Chondrocyte (in vitro differentiated cells): ENCODE results near the gene OPRD1. TPM values are rescaled to one million over a fixed set of nuclear protein-coding genes. Genes with fewer than 3 reads are reported as not detected.
"Not testable (repeated sequence)": the region's sequence is repeated elsewhere in the genome, so short reads cannot be mapped to it uniquely, and the experiment has no call there.

Experiments
- DNase-seq: peaks from one replicate; pipeline ENCODE4 v3.0.0; 2021; ENCODE audit warnings: mixed read lengths, low spot score
- H3K27ac Mint-ChIP-seq: one replicate; pipeline ENCODE4 v1.8.0; 2021; ENCODE audit warnings: mild to moderate bottlenecking, moderate library complexity, mixed read lengths; ENCODE audit not compliant: unreplicated experiment
- H3K27me3 Mint-ChIP-seq: 2 replicates; pipeline ENCODE4 v1.8.0; 2021; ENCODE audit warnings: low read depth, mixed read lengths
- H3K36me3 Mint-ChIP-seq: 2 replicates; pipeline ENCODE4 v1.8.0; 2021; ENCODE audit warnings: low read depth, mixed read lengths
- H3K4me1 Mint-ChIP-seq: 2 replicates; pipeline ENCODE4 v1.8.0; 2021; ENCODE audit warnings: low read depth, mild to moderate bottlenecking, mixed read lengths
- H3K4me3 Mint-ChIP-seq: one replicate; pipeline ENCODE4 v1.8.0; 2021; ENCODE audit warnings: mild to moderate bottlenecking, moderate library complexity, mixed read lengths; ENCODE audit not compliant: unreplicated experiment
- H3K9me3 Mint-ChIP-seq: 2 replicates; pipeline ENCODE4 v1.8.0; 2021; ENCODE audit warnings: low read depth, mixed read lengths
- total RNA-seq: library from RNA; stranded (reverse); gene quantifications from 3 replicates; pipeline ENCODE4 v1.2.1, GENCODE V29; 2021
- TF ChIP-seq, protein P1 (sequence below): fragments of 200-600 bp; sonication (generic); IDR thresholded peaks from 2 replicates; pipeline ENCODE4 v1.5.0; 2021; ENCODE audit warnings: antibody characterized with exemption, mild to moderate bottlenecking, moderate library complexity

OPRD1 gene
- total RNA-seq, 1 donor from 2014 or later: 0.22 TPM

DNA sequence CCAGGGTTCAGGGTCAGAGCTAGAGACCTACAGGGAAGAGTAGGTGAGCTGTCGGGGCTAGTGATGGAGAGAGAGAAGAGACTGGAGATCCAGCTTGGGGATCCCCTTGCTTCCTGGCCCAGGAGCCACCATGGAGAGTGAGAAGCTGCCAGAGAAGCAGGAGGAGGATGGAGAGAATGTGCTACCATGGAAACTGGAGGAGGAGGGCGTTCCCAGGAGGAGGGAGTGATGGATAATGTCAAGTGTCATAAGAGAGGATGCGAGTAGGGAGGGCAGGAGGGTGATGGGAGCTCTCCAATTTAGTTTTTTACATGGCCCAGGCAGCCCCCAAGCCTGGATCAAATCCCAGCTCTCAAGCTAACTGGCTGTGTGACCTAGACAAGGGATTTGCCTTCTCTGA, 55.9 kb downstream of the OPRD1 start:
- Mint-ChIP-seq H3K27me3 (peaks cover 16% of the 10 kb centered on the region), H3K4me3 (no peak overlapping the region), H3K9me3 (no peaks in the 10 kb centered on the region), H3K4me1 (peaks cover 7% of the 10 kb centered on the region), H3K36me3 (peaks cover 2% of the 10 kb centered on the region), H3K27ac (no peak overlapping the region)
- TF ChIP-seq, protein P1, sequence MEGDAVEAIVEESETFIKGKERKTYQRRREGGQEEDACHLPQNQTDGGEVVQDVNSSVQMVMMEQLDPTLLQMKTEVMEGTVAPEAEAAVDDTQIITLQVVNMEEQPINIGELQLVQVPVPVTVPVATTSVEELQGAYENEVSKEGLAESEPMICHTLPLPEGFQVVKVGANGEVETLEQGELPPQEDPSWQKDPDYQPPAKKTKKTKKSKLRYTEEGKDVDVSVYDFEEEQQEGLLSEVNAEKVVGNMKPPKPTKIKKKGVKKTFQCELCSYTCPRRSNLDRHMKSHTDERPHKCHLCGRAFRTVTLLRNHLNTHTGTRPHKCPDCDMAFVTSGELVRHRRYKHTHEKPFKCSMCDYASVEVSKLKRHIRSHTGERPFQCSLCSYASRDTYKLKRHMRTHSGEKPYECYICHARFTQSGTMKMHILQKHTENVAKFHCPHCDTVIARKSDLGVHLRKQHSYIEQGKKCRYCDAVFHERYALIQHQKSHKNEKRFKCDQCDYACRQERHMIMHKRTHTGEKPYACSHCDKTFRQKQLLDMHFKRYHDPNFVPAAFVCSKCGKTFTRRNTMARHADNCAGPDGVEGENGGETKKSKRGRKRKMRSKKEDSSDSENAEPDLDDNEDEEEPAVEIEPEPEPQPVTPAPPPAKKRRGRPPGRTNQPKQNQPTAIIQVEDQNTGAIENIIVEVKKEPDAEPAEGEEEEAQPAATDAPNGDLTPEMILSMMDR: no peak
- DNase-seq: no peak

DNA sequence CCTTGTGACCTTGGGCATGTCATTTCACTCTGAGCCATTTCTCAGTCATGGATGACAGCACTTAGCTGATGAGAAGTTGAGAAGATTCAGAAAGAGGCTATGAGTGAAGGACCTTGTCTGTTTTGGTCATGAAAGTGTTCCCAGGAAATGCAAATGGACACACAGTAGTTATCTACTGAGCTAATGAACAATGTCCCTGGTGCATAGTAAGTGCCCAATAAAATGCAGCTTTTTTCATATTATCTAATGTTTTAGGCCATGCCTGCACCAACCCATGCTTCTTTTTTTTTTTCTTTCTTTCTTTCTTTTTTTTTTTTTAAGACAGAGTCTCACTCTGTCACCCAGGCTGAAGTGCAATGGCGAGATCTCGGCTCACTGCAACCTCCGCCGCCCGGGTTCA, 58.0 kb downstream of the OPRD1 start:
- Mint-ChIP-seq H3K36me3 (no peaks in the 10 kb centered on the region), H3K27ac (no peak overlapping the region), H3K4me3 (no peak overlapping the region), H3K27me3 (peaks cover 12% of the 10 kb centered on the region), H3K4me1 (peaks cover 7% of the 10 kb centered on the region), H3K9me3 (no peaks in the 10 kb centered on the region)
- no peak for DNase-seq
- TF ChIP-seq, protein P1: no peak

DNA sequence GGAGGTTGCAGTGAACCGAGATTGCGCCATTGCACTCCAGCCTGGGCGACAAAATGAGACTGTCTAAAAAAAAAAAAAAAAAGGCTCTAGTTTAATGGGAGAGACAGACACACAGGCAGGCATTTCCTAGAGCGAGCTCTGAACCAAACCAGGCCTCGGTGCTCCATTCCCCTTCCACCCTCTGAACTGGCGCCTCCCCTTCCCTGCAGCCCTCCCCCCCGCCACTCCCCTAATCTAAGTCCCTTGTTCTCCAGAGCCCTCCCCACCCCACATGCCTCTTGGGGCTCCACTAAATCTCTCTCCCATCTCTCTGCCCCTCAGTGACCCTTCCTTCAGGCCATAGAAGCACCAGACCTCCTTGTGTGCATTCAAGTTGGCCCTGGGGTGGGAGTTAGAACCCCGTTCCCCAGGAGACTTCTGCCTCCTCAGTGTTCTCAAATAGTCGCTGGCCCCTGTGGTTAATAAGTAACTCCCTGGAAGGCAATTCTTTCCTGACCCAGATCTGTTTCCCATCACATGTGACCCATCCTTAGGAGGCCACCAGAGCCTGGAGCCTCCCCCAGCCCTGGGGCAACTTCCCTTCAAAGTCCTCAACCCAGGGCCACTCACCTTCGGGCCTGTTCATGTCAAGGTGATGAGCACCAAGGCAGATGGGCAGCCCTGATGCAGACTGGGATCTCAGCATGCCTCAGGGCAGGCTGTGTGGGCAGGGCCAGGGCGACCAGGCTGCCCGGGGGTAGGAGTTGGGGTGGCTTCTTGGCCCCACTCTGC, 59.8 kb downstream of the OPRD1 start:
- TF ChIP-seq, protein P1: no peak
- Mint-ChIP-seq H3K4me1 (peaks cover 7% of the 10 kb centered on the region), H3K27me3 (peaks cover 5% of the 10 kb centered on the region), H3K36me3 (no peaks in the 10 kb centered on the region), H3K9me3 (no peaks in the 10 kb centered on the region), H3K27ac (no peak overlapping the region), H3K4me3 (no peak overlapping the region)
- DNase-seq: no peak

DNA sequence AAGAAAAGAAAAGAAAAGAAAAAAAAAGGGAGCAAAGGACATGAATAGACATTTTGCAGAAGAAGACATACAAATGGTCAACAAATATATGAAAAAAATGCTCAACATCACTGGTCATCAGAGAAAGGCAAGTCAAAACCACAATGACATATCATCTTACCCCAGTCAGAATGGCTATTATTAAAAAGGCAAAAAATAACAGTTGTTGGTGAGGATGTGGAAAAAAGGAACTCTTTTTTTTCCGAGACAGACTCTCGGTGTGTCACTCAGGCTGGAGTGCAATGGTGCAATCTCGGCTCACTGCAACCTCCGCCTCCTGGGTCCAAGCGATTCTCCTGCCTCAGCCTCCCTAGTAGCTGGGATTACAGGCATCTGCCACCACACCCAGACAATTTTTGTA, 63.2 kb downstream of the OPRD1 start:
- not testable (repeated sequence) for H3K27me3 Mint-ChIP-seq, H3K4me1 Mint-ChIP-seq, DNase-seq, H3K27ac Mint-ChIP-seq, H3K9me3 Mint-ChIP-seq, H3K4me3 Mint-ChIP-seq, H3K36me3 Mint-ChIP-seq

DNA sequence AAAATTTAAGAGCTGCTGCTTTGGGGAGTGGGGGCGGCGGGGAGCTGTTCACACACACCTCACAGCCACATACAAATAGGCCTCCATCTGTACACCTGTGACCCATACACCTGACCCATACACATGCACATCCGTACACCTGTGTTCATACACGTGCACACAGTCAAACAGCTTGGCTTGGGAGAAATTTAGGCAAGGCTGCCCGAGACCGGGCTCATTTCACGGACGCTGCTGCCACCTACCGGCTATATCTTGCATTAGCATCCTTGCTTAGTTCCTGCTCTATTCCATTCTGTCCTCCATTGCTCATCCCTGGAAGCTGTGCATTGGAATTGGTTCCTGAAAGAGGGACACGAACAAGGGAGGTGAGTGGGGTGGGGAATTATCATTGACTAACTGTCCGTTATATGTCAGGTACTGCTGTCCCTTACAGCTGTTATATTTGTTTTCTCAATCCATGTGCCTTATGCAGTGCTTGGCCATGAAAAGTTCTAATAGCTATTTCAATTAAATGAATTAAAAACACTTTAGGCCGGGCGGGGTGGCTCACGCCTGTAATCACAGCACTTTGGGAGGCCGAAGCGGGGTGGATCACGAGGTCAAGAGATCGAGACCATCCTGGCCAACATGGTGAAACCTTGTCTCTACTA, 65.3 kb downstream of the OPRD1 start:
- no peaks in the 10 kb centered on the region for H3K9me3 Mint-ChIP-seq
- H3K36me3 Mint-ChIP-seq: no peaks in the 10 kb centered on the region
- no peak overlapping the region for H3K4me3 Mint-ChIP-seq
- DNase-seq: no peak
- H3K27ac Mint-ChIP-seq: no peak overlapping the region
- H3K4me1 Mint-ChIP-seq: peaks cover 6% of the 10 kb centered on the region
- TF ChIP-seq, protein P1: peak; percentile 99
- peaks cover 2% of the 10 kb centered on the region for H3K27me3 Mint-ChIP-seq

DNA sequence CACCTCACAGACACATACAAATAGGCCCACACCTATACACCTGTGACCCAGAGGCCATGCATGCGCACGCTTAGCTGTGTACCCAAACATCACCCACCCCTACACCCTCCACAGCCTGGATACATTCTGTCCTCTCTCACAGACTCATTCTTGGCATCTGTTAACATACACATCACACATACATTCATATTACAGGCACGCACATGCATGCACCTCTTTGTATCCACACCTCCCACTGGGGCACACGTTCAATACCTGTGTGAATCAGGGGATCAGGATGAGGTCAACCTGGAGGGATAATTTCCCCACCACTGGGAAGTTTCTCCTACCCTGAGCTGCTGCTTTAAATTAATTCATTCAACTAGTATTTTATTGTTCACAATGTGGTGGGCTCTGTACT, 66.8 kb downstream of the OPRD1 start:
- no peak overlapping the region for H3K4me3 Mint-ChIP-seq
- H3K27me3 Mint-ChIP-seq: peaks cover 2% of the 10 kb centered on the region
- H3K9me3 Mint-ChIP-seq: no peaks in the 10 kb centered on the region
- no peak overlapping the region for H3K27ac Mint-ChIP-seq
- peaks cover 6% of the 10 kb centered on the region for H3K4me1 Mint-ChIP-seq
- no peaks in the 10 kb centered on the region for H3K36me3 Mint-ChIP-seq
- TF ChIP-seq, protein P1: no peak
- no peak for DNase-seq
